Esophagus muscularis mucosa (tissue), 3 donors: Measurements from ENCODE around the gene PROP1.
"Not testable (repeated sequence)": the region's sequence is repeated elsewhere in the genome, so short reads cannot be mapped to it uniquely, and the experiment has no call there.

Experiments
- CTCF ChIP-seq, 3 experiments: fragments of 200-600 bp in 2 of 3; fragments of 450-650 bp in 1 of 3; sonication (generic) in 2 of 3; IDR thresholded peaks; one replicate each; pipeline ENCODE4 v1.5.1; 2017 to 2019; ENCODE audit warnings: antibody characterized with exemption in 3 of 3, mild to moderate bottlenecking in 2 of 3, moderate library complexity in 1 of 3
- POLR2AphosphoS5 ChIP-seq, 2 donors: sonication (generic); formaldehyde crosslinking; IDR thresholded peaks; one replicate each; pipeline ENCODE4 v1.6.1; 2017; ENCODE audit warnings: antibody characterized with exemption in 2 of 2

GRCh38 chr5:178006181-178006535 is 10.1 kb upstream of the PROP1 start:
- not testable (repeated sequence) for TF ChIP-seq CTCF, POLR2AphosphoS5 (IDR thresholded peaks at IDR 0.05)
